Measurements from ENCODE around the gene SNTB2. TPM values are rescaled to one million over a fixed set of nuclear protein-coding genes. Genes with fewer than 3 reads are reported as not detected.
"Not testable (repeated sequence)": the region's sequence is repeated elsewhere in the genome, so short reads cannot be mapped to it uniquely, and the experiment has no call there.

The SNTB2 gene
- total RNA-seq, 4 donors from 2014 or later: 58.0 to 99.5 (median 96.7) TPM

- Histone ChIP-seq H3K9me3 (no peaks in the 10 kb centered on the region), H3K27ac (peak overlapping the region in 1 of 3 donors; percentile 64), H3K4me1 (peaks cover 0 to 11% of the 10 kb centered on the region in 2 donors), H3K4me3 (replicated peaks in 1 of 3) (no peak overlapping the region), H3K36me3 (peaks cover 12 to 14% of the 10 kb centered on the region in 2 donors), H3K27me3 (no peaks in the 10 kb centered on the region)
- 90 to 92% methylated on average over 4 of the region's 4 CpGs for WGBS, 2 donors
- no peak for TF ChIP-seq POLR2A (IDR thresholded peaks at IDR 0.05)
- no peak for TF ChIP-seq CTCF (IDR thresholded peaks at IDR 0.05)
- intact Hi-C loops (cut with DNase I): loop anchor here (5.0 kb wide), 1 partner anchor 133 kb away; no protein-coding TSS in a partner anchor
- no peak for DNase-seq
Observed at GRCh38 chr16:69285240-69285639, 98.3 kb downstream of the SNTB2 start.

GRCh38 chr16:69286941-69287713, 100.2 kb downstream of the SNTB2 start:
- peaks cover 12 to 14% of the 10 kb centered on the region in 2 donors for H3K36me3 ChIP-seq
- DNase-seq: peak; percentile 19 to 30
- no peak overlapping the region for H3K4me3 ChIP-seq (replicated peaks in 1 of 3)
- 65 to 67% methylated on average over 13 of the region's 13 CpGs for WGBS, 2 donors
- intact Hi-C loops (cut with DNase I): loop anchor here (5.0 kb wide), 1 partner anchor 135 kb away; no protein-coding TSS in a partner anchor
- peak overlapping the region; percentile 20 to 64 (median 47) for H3K27ac ChIP-seq
- peaks cover 10 to 20% of the 10 kb centered on the region in 2 donors for H3K4me1 ChIP-seq
- no peaks in the 10 kb centered on the region for H3K9me3 ChIP-seq
- no peaks in the 10 kb centered on the region for H3K27me3 ChIP-seq
- TF ChIP-seq CTCF (IDR thresholded peaks at IDR 0.05): peak; percentile 29 to 71 (median 52)
- no peak for TF ChIP-seq POLR2A (IDR thresholded peaks at IDR 0.05)

GRCh38 chr16:69291657-69292056, 104.7 kb downstream of the SNTB2 start:
- H3K27me3 ChIP-seq; H3K36me3 ChIP-seq; intact Hi-C loops (cut with DNase I); H3K4me3 ChIP-seq (replicated peaks in 1 of 3); H3K9me3 ChIP-seq: not testable (repeated sequence)
- H3K4me1 ChIP-seq: peaks cover 31 to 41% of the 10 kb centered on the region in 2 donors
- H3K27ac ChIP-seq: peak overlapping the region; percentile 8 to 50 (median 14)
- peak; percentile 42 to 43 for DNase-seq
- WGBS, 2 donors: 73 to 76% methylated on average over 9 of the region's 9 CpGs

- no peaks in the 10 kb centered on the region for H3K27me3 ChIP-seq
- no peak overlapping the region for H3K4me3 ChIP-seq (replicated peaks in 1 of 3)
- H3K4me1 ChIP-seq: peaks cover 36 to 41% of the 10 kb centered on the region in 2 donors
- WGBS, 2 donors: 58 to 69% methylated on average over 3 of the region's 3 CpGs
- H3K36me3 ChIP-seq: no peaks in the 10 kb centered on the region
- H3K9me3 ChIP-seq: no peaks in the 10 kb centered on the region
- DNase-seq: no peak
- intact Hi-C loops (cut with DNase I): no loop called here
- peak overlapping the region in 2 of 3 donors; percentile 39 to 44 for H3K27ac ChIP-seq
- no peak for TF ChIP-seq CTCF (IDR thresholded peaks at IDR 0.05)
- TF ChIP-seq POLR2A (IDR thresholded peaks at IDR 0.05): no peak
Observed at GRCh38 chr16:69293401-69293800, 106.4 kb downstream of the SNTB2 start.

- Histone ChIP-seq H3K27me3 (no peaks in the 10 kb centered on the region), H3K27ac (peak overlapping the region in 1 of 3 donors; percentile 44), H3K36me3 (no peaks in the 10 kb centered on the region), H3K4me3 (replicated peaks in 1 of 3) (no peak overlapping the region), H3K9me3 (no peaks in the 10 kb centered on the region), H3K4me1 (peaks cover 40 to 46% of the 10 kb centered on the region in 2 donors)
- DNase-seq: no peak
- 87 to 95% methylated on average over 1 of the region's 1 CpG for WGBS, 2 donors
- intact Hi-C loops (cut with DNase I): no loop called here
- no peak for TF ChIP-seq POLR2A (IDR thresholded peaks at IDR 0.05)
- TF ChIP-seq CTCF (IDR thresholded peaks at IDR 0.05): no peak
Observed at GRCh38 chr16:69294051-69294450, 107.1 kb downstream of the SNTB2 start.

GRCh38 chr16:69296771-69297170, 109.8 kb downstream of the SNTB2 start:
- intact Hi-C loops (cut with DNase I); H3K36me3 ChIP-seq: not testable (repeated sequence)
- 96 to 97% methylated on average over 7 of the region's 7 CpGs for WGBS, 2 donors

More at GRCh38 chr16:69296771-69297170, 109.8 kb downstream of the SNTB2 start:
- DNase-seq; H3K27me3 ChIP-seq; H3K9me3 ChIP-seq; H3K4me3 ChIP-seq (replicated peaks in 1 of 3); H3K27ac ChIP-seq: not testable (repeated sequence)
- peaks cover 59 to 63% of the 10 kb centered on the region in 2 donors for H3K4me1 ChIP-seq
